ENCODE data around the gene HDAC4.

Gene HDAC4

DNA sequence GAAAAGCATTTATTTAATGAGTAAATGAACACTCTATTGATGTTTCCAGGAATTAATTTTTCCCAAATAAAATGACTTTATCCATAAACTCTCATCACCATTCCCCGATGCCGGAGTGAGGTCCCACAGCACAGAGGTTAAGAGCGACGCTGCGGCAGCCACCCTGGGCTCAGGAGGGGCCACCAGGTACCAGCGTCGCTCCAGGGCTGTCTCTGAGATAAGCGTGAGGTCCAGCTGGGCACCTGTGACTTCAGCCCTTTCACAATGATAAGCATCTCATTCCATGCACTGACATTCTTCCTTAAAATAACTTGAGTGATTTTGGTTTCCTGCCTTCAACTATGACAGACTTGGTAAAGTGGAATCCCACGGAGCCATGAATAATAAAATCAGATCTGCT, 370.9 kb downstream of the HDAC4 start:
- DNase-seq, result no peak

GRCh38 chr2:239028253-239028619, 372.6 kb downstream of the HDAC4 start:
- DNase-seq, result no peak

DNA sequence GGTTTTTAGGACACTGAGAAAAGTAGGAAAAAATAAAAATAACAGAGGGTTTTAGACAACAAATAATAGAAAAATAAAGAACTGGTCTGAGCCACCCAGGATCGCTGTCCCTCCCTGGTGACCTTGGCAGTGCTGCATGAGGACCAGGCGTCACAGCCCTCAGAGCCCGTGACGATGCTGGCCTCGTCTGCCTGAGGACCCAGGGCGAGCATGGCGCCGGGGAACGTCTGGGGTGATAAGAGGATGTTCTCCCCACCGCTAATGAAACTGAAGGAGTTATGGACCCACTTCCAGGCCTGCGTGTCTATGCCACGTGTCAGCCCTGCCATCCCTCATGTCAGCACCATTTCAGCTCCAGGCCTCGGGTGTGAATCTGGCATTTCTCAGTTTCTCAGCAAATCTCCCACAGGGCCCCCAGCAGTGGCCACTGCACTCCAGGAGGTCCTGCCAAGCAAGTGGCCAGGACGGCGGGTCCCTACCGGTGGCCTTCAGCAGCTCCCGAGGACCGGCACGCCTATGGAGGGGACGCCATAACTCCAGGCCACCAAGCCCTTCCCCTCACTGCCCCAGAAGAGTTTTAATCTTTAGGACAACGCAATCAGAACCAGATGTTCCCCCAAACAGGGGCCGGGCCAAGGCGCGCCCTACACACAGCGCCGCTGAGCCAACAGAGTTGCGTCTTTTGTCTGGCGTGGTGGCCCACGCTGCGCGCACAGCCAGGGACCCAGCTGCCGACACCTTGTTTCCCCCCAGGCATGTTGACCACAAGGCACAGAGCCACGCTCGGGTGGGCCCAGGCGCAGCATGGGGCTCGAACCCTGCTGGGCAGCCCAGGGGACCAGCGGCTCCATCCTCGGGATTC, 373.2 kb downstream of the HDAC4 start:
- no peak for DNase-seq

DNA sequence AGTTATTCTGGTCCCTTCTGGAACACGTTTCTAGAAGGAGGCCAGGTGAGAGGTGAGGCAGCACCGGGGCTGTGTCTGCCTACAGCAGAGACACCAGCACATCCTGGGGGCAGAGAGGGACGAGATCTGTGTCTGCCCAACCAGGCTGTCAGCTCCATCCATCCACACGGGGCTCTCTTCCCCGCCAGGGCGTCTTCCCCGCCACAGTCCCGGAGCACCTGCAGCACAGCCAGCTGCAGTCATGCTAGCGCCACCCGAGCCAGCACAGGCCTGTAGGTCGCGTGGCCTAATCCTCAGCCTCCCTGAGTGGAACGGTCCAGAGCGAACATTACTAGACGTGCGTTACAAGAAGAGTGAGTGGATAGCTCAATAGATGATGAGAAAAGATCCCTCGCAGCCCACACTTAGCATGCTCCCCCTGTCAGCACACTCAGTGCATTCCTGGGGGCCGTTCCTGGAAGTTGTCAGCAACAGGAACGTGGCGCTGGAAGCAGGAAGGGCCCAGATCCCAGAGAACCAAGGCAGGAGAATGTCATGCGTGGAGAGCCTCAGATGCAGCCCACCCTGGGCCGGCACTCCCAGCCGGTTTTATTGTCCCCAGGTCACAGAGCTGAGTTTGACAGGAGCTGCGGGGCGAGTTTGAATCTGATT, 374.0 kb downstream of the HDAC4 start:
- DNase-seq, result no peak

GRCh38 chr2:239025951-239026461, 374.8 kb downstream of the HDAC4 start:
- DNase-seq, result no peak

DNA sequence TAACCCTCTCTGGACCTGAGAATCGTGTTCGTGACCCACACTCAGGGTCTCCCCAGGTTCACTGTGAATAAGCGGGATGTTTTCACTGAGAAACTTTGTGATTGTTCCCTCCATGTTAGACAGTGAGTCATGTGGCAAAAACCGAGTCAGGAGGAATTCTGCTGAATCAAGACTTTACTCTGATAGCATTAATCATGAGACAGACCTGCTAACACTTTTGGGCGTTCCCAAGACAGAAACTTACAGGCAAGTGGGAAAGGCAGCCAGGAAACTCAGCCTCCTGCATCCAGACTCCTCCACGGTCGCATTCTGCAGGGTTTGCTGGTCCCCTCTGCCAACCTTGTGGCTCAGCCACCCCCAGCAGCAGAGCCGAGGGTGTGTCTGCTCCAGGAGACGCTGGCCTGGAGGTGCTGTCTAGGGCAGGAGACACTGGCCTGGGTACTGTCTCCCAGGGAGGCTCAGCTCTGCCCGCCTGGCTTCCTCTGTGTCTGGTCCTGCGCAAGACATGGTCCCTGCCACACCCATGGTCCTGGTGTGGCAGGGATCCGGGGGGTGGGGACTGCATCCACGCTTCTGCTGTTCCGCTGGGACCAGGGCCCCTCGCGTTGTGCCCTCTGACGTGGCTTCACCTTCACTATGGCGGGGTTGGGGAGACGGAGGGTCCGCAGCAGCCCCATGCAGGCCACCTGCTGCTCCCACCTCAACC, 375.6 kb downstream of the HDAC4 start:
- DNase-seq, result no peak

DNA sequence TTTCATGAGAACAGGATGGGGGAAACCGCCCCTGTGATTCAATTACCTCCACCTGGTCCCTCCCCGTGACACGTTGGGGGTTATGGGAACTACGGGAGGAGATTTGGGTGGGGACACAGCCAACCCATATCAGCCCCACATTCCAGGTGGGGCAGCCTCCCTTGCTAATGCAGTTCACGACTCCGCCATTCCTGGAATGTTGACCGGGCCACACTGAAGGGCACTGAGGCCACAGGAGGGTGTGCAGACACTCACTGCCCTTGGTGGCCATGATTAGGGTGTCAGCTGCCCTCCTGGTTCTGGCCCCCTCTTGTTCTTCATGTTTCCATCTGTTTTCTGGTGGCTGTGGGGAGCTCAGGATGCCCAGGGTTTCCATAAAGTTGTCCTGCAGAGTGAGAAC, 376.6 kb downstream of the HDAC4 start:
- DNase-seq, result no peak

- no peak for DNase-seq
These were observed 378.2 kb downstream of the HDAC4 start for GRCh38 chr2:239022437-239023260.

- DNase-seq, result no peak
These were observed 379.0 kb downstream of the HDAC4 start for GRCh38 chr2:239021651-239022436.

- DNase-seq, result no peak
These were observed 379.6 kb downstream of the HDAC4 start for GRCh38 chr2:239021224-239021623.

- DNase-seq, result no peak
These were observed 380.2 kb downstream of the HDAC4 start for GRCh38 chr2:239020541-239021041.

DNA sequence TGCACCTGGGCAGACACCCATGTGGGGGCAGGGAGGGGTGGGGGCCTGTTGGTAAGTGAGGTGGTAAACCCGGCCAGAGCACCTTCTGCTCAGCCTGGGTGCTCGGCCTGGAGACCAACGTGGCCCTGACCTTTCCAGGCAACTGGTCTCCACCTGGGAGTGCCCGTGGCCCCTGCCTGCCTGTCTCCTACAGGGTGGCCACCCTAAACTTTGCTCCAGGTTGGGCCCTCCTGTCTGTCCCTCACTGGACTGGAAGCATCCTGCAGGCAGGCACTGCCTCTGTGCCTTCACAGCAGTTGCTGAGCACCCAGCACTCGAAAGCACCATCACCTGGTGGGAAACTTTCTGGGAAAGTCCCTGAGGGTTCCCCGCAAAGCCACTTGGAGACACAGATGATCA, 381.6 kb downstream of the HDAC4 start:
- DNase-seq, result no peak

- DNase-seq, result no peak
These were observed 382.3 kb downstream of the HDAC4 start for GRCh38 chr2:239018271-239019182.

- no peak for DNase-seq
These were observed 383.2 kb downstream of the HDAC4 start for GRCh38 chr2:239017491-239018098.

- DNase-seq, result no peak
These were observed 384.7 kb downstream of the HDAC4 start for GRCh38 chr2:239015901-239016675.

DNA sequence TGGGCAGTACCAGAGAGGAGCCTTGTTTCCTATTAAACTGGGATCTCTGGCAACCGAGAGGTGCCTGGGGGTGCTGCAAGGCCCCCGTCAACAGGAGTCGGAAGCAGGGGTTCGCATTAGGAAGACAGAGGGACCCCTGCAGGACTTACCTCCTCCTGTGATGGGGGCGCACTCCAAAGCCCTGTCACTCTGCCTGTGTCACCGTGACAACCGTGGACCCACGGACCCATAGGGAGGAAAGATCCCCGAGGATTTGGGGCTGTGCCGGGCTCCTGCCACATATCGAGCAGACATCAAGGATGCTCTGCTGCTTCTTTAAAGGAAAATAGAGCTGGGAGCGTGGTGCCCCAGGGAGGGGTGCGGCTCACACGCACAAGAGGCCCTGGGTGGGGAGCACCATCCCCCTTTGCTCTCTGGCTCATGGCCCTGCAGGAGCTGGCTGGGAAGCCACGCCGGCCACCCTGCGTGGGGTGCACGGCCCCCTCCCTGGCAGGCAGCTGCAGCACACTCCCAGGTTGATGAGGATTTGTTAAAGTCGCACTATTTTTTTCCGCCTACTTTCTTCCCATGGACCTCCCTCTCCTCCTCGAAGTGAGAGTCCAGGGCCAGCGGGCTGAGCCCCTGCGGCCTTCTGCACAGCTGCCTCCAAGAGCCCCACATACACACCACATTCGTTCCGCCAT, 385.5 kb downstream of the HDAC4 start:
- DNase-seq, result no peak

DNA sequence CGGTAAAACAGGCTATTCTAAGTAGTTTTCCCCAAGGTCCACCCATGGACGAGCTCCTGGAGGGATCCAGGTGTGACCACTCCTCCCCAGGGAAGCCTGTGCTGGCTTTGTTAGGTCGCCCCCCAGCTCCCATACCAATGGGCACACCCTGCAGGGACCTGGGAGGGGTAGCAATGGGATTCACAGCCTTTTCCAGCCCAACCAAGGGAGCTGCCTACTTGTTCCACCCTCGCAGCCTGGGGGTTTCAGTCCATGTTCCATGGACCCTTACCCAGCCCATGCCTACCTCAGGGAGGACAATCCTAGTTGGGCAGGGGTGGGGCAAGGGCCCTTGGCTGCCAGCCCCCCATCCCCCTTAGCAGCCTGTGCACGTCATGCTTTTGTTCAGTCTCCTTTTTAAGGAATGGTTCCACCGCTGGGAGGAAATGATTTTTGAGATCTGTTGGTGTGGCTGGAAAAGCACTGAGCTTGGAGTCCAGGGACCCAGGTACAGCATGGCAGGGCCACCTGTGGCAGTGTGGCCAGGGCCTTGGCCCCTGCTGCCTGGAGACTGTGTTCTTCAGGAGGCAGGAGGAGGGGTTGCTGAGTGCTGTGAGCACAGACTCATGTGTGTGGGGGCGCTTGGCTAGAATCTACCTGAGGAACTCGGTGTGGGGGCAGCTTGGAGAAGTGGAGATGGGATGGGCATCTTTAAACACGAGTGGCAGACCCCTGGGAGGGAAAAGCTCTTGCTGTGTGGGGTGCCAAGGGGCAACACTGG, 386.2 kb downstream of the HDAC4 start:
- DNase-seq, result no peak

GRCh38 chr2:239013678-239013976, 387.2 kb downstream of the HDAC4 start:
- no peak for DNase-seq
